HG02798 (cell line): ENCODE data around the gene CHKA.

Experiments
- ATAC-seq: cut with Tn5 transposase; IDR thresholded peaks from one replicate; pipeline ENCODE4 v1.9.1; 2021; ENCODE audit warnings: mild to moderate bottlenecking; ENCODE audit not compliant: unreplicated experiment, poor library complexity

The CHKA gene

DNA sequence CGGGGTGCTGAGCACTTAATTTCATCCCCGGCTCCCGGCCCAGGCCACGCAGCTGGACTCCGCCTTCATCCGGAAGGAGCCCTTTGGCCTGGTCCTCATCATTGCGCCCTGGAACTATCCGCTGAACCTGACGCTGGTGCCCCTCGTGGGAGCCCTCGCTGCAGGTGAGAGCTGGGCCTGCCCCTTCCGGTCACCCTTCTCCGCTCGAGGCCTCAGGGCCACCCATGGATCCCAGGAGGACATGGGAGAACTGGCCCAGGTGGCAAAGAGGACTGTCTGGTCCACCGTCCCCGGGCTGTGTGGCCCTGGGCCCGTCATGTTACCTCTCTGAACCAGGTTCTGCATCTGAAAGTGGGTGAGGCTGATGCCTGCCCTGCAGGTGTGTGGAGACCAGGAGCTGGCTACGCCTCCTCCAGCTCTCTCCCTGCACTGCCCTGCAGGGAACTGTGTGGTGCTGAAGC, 102.4 kb downstream of the CHKA start:
- ATAC-seq, result no peak

DNA sequence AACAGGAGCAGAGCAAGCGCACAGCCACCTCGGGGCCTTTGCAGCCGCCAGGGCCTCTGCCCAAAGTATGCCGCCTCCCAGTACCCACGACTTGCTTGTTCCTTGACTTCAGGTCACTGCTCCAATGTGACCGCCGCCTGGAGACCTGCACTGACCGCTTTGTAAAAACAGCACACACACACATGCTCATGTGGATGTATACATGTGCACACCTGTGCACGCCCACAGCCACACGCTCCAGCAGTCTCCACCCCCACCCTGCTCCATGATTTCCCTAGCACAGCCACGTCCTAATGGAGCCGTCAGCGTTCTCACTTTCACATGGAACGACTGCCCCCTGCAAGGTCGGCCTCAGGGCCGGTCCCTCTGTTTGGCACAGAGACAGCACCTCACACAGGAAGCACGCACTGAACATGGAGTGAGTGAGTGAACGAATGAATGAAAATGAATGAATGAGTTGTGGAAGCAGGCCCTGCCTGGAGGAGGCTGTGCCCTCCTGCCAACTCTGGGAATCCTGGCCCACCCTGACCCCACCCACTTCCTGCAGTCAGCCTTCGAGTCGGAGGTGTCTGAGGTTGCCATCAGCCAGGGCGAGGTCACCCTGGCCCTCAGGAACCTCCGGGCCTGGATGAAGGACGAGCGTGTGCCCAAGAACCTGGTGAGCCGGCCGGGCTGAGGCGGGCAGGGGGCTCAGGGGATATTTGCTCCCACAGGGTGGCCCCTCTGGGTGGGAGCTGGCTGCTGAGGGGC, 103.0 kb downstream of the CHKA start:
- ATAC-seq, result no peak

DNA sequence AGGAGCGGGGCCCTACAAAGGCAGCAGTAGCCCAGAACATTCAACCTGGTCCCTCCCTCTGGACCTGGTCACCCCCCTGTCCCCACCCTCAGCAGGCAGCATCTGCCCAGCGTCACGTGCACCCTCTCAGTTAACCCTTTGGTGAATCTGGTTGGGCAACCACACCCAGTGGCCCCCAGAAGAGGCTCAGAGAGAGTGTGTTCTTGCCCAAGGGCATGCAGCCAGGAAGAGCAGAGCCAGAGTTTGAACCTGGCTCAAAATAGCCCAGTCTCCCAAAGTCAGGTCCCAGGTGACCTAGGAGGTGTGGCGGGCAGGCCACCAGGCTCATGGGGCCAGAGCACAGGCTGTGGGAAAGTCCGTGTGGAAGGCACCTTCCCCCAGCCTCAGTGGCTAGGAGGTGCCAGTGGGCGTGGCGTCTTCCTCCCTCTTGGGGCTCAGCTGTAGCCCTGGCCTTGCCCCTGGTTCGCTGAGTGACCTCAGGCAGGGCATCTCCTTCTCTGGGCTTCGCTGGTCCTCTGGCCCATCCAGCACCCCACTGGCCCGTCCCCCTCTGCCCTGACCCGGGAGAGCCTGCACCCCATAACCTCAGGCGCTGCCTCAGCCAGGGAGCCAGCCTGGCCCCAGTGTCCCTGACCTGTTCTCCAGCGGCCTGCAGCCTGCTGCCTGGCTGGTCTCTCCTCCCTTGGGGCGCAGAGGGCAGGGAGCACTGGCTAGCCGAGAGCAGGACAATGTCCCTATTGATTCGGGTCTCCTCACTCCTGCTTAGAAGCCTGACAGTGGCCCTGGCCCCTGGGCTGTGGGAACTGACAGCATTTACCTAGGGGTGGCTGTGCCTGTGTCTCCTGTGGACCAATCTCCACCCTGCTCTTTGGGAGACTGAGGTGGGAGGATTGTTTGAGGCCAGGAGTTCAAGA, 104.0 kb downstream of the CHKA start:
- no peak for ATAC-seq

DNA sequence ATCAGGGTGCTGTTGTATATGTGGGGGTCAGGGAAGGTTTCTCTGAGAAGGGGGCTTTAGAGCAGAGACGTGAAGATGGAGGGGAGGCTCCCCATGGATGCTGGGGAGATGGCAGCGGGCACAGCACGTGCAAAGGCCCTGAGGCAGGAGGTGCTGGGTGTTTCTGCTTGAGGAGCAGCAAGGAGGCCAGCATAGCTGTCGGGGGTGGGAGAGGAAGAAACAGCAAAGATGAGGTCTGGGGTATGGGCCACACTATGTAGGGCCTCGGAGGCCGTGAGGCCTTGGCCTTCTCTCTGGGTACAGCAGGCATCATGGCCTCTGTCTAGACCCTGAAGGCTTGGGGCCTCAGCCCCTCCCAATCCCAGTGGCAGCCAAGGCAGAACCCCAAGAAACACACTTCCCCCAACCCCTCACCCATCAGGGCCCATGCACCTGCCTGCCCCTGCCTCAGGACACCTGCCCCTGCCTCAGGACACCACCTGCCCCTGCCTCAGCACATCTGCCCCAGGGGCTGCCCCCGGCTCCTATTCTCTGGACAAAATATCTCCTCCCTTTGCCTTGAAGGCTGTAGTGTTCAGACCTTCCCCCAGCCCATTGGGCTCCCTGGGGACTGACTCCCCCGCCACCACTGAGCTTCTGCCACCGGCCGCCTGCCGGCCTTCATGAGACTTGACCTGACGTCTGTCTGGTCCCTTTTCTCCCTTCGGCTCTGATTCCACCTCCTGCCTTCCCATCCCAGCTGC, 104.9 kb downstream of the CHKA start:
- ATAC-seq, result no peak

DNA sequence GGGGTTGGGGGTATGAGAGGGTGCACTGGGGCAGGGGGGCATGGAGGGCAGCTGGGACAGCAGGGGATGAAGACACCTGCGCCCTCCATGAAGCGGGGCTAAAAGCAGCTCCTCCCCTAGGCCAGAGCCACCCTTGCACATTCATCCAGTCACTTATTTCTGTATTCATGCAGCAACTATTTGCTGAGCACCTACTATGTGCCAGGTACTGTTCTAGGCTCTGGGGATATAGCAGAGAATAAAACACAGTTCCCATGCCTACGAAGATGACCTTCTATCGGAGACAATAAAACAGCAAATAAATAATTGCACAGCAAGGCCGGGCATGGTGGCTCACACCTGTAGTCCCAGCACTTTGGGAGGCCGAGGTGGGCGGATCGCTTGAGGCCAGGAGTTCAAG, 105.7 kb downstream of the CHKA start:
- ATAC-seq, result no peak

DNA sequence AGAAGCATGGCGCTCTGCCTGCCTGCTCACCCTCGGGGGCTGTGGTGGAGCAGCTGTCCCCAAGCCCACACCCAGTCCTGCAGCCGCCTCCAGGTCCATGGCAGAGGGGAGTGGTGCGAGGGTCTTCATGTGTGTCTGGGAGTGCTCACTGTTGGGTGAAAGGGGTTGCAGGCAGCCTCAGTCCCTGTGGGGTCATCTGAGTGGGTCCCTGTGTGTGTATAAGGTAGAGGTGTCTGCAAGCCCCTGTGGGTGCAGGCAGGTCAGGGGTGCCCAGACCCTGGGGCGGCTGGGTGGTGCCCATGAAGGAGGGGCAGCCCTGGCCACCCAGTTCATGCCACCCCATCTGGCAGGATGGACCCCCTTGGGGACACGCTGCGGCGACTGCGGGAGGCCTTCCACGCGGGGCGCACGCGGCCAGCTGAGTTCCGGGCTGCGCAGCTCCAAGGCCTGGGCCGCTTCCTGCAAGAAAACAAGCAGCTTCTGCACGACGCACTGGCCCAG, 106.2 kb downstream of the CHKA start:
- no peak for ATAC-seq

DNA sequence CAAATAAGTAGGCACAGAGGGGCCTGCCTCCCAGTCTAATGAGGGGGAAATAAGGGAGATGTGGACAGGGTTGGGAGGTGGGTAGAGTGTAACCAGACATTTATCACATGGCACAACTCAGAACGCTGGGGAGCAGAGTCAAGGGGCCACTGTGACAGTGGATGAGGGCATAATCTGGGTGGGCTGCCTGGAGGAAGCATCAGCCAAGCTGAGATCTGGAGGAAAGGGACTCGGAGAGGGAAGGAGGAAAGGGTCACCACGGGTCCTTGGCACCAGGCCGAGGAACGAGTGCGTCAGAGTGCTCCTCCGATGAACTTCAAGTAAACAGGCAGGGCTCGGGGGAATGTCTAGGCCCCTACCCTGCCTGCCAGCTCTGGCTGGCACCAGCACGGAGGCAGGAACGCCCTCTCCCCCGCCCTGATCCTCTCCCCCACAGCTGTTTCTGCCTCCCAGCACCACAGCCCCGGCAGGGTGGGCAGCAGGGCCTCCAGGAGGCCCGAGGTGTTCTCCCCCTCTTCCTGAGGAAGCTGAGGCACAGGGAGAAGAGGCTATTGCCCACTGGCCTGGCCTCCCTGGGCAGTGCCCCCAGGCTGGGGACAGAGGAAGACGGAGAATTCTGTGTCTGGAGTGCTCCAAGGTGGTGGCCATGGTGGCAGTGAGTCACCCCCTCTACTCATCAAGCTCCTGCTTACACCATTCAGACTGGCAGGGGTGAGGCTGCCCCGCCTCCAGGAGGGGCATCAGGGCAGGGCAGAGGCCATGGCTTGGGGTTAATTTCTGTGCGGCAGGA, 106.8 kb downstream of the CHKA start:
- ATAC-seq, result no peak

DNA sequence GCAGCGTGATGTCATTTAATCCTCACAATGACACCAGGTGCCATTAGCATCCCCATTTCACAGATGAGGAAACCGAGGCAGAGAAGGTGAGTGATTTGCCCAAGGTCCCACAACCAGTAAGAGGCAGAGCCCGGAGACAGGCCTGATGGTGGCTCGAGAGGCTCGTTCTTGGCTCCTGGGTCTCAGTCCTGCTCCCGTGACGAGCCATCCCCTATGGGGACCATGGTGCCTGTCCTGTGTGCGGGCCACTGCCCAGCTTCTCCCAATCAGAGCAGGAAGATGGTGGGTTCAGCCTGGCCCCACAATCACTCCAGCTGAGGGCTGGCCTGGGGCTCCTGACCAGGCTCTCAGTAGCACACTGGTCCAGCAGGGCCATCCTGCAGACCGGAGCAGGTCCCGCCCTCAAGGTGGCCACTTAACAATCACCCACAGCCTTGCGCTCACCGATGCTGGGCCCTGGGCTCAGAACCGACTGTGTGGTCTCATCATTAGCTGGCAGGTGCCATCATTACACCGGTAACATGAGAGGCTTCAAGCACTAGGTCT, 107.5 kb downstream of the CHKA start:
- no peak for ATAC-seq

DNA sequence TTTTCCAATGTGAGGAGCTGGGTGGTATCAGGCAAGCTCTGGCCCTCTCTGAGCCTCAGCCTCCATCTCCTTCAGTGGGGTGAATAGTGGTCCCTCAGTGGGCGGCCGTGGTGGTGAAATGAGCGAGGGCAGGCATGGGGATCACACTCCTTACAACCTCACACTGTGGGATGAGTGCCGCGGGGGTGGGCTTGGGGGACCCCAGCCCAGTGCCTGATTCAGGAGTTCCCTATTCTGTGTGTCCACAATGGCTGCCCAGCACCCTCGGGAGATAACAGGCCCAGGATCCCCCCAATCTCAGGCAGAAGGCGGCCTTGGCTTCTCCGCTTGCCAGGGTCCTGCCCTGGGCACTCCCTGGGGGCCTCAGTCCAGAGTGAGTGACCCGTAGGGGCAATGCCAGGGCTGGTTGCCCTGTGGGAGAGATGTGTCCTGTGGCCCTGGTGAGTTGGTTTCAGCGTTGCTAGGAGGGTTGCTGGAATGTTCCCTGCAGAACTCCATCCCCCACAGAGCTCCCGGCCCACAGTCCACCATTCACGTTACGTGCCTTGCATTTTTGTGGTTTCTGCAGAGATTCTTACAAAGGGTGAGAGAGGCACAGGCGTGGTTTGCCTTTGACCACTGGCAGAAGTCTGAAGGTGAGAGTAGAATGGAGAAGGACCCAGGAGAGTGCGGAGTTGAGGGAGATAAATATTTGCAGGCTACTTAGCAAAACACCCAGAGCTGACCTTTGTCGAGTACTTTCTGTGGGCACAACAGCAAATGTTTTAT, 108.2 kb downstream of the CHKA start:
- no peak for ATAC-seq

DNA sequence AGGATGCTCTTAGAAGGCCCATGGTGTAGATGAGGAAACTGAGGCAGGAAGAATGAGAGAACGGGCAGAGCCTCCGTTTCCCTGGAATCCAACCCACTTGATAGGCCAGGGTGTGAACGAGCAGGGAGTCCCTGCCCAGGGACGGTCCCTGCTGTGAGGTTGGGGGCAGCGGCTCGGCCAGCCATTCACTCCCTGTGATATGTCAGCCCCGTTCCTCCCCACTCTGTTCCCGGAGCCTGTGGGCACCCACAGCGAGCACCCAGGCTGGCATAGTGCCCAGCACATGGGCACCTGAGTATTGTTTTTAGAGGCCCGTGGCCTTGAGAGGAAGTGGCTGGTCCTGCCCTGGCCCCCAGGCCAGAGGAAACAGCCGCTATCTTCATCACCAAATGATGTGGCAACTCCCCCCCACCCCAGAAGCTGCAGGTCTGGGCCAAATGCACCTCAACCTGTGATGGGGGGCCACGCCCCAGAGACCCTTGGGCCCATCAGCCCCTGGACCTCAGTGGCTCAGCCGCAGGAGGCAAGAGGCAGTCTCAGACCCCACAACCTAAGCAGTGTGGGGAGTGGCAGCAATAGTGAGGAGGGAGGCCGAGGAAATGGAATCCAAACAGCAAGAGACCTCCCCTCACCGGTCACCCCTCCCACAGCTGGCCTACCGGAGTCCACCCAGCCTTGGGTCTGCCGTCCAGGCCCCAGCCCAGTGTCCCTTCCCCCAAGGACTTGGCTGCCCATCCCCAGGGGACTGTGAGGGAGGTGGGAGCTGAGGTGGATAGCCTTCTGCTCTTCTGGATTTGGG, 108.9 kb downstream of the CHKA start:
- no peak for ATAC-seq

DNA sequence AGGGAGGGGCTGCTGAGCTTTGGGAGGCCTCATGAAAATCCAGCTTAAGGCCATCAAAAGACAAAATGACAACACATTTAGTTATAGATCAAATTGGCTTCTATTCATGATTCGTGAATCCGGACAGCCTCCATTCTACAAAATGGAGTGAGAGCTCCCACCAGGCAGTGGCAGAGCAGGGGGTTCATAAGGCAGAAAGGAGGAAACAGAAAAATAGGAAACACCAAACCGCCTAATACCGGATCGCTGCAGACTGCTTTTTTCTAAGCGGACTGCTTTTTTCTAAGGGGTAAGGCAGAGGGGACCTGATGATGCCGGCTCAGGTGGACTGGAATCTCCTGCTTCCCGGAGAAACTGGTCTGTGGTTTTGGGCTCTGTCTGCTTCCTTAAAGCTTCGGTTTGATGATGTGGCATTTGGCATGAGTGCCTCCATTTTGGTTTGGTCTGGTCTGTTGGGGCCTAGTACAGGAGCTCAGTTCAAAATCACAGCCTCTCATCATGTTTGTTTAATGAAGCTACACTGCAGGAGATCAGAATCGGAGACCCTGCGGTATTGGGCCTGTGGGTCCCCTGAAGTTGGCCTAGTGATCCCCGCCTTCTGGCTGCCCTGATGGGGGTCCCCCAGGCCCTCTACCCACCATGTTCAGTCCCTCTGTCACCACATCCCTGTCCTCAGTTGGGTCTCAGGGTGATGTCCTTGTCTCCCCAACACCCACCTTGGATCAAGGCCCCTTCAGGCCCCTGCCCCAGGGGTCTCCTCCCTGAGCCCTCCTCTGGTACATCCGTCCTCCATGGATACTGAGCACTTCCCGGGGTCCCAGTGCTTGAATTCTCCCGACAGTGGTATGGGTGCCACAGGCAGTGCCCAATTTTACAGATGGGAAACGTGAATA, 109.9 kb downstream of the CHKA start:
- no peak for ATAC-seq

DNA sequence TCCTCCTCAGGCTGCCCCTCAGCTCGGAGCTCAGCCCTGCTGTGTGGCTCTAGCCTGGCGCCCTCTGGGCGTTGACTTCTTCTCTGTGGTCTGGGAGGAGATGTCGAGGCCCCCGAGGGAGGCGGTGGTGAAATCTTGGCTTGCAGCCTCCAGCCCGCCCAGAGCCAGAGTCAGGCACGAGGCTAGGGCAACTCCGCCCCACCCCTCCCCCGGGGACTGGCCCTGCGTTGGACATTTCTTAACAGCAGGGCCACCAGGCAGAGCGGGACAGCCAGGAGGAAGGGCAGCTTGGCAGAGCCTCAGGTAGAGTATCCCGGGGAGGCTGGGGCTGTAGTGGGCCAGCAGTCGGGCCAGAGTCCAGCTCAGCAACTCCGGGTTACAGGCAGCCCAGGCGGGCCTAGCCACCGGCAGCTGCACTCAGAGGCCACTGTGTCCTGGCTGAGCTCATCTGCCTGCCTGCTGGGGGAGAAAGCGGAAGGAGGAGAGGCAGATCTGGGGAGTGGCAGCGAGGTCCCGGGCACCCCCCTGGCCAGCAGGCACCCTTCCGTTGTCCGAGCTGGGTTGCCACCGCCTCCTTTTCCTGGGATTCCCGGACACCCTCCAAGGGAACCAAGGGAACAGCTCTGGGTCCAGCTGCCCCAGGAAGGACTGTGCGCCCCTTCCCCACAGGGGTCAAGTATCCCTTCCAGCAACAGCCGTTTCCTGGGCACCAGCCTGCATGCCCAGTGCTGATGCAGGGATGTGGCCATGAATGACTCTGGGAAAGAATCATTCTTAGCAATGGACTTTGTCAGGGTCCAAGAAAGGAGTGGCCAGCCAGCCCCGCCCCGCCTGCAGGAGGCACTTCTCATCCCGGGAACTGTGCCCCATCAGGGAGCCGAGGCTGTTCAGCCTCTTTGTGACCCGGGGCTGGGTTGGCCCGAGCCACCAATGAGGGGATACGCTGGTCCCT, 110.8 kb downstream of the CHKA start, which contains the start of gene ALDH3B1:
ALDH3B1 (plus strand) TSS at position 238 of the 952 bp plus-strand sequence. CDS start 4,971 bp downstream, outside the sequence.
- ATAC-seq, result no peak

DNA sequence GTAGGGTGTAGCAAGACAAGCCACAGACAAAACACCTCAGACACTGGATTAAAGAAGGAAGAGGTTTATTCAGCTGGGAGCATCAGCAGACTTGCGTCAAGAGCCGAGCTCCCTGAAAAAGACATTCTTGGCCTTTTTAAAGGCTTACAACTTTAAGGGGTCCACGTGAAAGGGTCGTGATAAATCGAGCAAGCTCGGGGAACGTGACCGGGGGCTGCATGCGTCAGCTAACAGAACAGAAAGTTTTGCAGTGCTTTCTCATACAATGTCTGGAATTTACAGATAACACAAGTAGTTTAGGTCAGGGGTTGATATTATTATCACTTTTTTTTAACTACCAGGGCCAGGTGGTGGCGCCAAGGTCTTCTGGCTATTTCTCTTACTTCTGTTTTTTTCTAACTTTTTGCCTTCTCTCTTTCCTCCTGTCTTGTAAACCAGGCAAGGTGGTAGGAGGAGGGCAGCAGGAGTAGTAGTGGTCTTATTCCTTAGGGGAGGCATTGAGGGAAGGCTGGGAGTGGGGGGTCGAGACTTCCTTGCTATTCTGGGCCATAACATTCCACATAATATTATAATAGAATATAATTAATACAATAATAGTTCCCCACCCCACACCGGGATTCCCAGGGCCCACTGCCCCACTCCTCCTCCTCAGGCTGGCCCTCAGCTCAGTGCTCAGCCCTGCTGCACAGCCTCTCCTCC, 111.6 kb downstream of the CHKA start:
- ATAC-seq, result no peak

DNA sequence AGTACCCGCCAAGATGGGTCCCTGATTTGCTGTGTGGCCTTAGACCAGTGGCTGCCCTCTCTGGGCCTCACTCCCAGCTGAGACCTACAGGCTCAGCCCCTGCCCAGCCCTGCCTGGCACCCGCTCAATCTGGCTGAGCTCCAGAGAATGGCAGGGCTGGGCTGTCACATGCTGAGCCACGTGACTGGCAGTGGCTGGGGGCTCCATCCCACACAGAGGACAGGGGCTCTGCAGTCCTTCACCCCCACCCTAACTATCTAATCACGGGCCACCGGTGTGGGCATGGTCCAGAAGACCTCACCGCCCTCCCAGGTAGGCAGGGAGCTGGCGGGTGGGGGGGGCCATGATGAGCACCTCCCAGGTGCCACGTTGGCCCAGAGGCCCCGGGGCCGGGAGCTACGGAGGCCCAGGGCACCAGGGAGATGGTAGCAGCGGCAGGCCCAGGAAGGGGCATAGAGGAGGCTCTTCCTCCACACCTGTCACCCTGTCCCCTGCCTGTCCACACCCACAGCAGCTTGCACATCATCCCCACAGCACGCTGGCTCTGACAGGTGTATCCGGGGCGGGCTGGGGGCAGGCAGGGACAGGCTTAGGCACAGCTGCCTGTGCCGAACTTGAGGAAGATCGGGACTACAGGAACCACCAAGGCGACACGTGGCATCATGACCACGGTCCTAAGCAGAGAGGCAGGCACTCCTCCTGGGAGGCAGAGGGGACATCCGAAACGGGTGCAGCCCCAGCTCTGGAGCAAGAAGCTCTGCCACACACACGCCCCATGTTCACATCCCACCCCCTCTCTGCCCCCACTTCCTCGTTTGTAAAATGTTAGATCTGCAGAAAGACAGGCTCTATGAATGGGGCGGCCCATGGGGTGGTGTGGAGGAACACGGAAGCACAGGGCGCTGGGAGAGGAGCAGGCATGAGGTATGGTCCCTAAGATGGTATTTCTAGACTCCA, 112.5 kb downstream of the CHKA start:
- ATAC-seq, result no peak
